ENCODE data around the gene VKORC1.

DNA sequence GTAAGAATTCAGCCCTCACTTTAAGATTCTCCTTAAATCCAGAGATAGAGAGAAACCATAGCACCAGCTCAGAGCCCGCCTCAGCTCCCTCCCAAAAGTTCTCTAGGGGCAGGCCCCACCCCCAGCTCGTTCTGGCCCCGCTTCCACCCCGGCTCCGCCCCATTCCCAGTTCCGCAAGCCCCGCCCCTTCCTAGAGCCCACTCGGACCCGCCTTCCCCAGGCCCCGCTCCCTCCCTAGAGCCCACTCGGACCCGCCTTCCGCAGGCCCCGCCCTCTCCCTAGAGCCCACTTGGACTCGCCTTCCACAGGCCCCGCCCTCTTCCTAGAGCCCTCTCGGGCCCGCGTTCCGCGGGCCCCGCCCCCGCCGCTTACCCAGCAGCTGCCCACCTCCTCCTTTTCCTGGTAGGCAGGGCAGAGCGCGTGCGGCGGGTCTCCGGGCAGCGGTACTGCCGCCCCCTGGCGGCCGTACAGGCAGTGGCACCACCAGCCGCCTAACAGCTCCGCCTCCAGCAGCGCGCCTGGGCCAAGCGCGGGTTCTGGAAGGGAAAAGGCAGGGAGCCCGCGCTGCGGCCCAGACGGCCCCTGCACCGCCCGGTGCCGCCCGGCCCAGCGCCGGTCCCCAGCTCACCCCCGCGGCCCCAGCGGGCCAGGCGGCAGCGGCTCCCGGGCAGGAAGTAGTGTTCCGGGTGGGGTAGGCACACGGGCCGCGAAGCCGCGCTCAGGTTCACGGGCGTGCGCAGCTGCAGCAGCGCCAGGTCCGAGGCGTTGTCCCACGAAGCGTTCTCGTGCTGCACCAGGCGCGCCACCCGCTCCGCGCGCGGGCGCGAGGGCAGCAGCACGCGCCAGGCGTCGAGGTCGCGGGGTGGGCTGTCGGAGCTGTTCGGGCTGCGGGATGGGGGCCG is 47.8 kb upstream of the VKORC1 start:
- TF ChIP-seq, protein P1, sequence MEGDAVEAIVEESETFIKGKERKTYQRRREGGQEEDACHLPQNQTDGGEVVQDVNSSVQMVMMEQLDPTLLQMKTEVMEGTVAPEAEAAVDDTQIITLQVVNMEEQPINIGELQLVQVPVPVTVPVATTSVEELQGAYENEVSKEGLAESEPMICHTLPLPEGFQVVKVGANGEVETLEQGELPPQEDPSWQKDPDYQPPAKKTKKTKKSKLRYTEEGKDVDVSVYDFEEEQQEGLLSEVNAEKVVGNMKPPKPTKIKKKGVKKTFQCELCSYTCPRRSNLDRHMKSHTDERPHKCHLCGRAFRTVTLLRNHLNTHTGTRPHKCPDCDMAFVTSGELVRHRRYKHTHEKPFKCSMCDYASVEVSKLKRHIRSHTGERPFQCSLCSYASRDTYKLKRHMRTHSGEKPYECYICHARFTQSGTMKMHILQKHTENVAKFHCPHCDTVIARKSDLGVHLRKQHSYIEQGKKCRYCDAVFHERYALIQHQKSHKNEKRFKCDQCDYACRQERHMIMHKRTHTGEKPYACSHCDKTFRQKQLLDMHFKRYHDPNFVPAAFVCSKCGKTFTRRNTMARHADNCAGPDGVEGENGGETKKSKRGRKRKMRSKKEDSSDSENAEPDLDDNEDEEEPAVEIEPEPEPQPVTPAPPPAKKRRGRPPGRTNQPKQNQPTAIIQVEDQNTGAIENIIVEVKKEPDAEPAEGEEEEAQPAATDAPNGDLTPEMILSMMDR (IDR thresholded peaks at IDR 0.05): peak; percentile 98
- no peak for TF ChIP-seq ZFX (IDR thresholded peaks at IDR 0.05; ENCODE audit: borderline replicate concordance)

Measured in 22Rv1 (cell line).